DND-41 (cell line): ENCODE data around the gene CHID1.

Source experiments
- ATAC-seq: fragments of 200-7000 bp; cut with Tn5 transposase; 3 replicates; pipeline ENCODE4 v1.9.1; 2021; ENCODE audit warnings: low read depth; ENCODE audit not compliant: insufficient read depth
- DNase-seq: peaks from one replicate; pipeline ENCODE4 v3.0.0-alpha.2; 2020
- H2AFZ ChIP-seq: 2 replicates; pipeline ENCODE4 v1.6.0; 2012; ENCODE audit warnings: low read depth, low read length
- H3K27ac ChIP-seq: 2 replicates; pipeline ENCODE4 v1.5.1; 2012; ENCODE audit warnings: low read length, inconsistent platforms
- H3K27me3 ChIP-seq: fragments of 200-600 bp; sonication (generic); 2 replicates; pipeline ENCODE4 v1.6.0; 2012; ENCODE audit warnings: low read length, mild to moderate bottlenecking, inconsistent platforms; ENCODE audit not compliant: insufficient read depth, poor library complexity
- H3K36me3 ChIP-seq: 2 replicates; pipeline ENCODE4 v1.5.1; 2012; ENCODE audit warnings: low read length, inconsistent platforms; ENCODE audit not compliant: insufficient read depth
- H3K4me1 ChIP-seq: 2 replicates; pipeline ENCODE4 v1.5.1; 2012; ENCODE audit warnings: mild to moderate bottlenecking, low read length; ENCODE audit not compliant: insufficient read depth
- H3K4me2 ChIP-seq: 2 replicates; pipeline ENCODE4 v1.6.0; 2012; ENCODE audit warnings: mild to moderate bottlenecking, moderate library complexity, low read length, inconsistent platforms; ENCODE audit not compliant: insufficient read depth
- H3K4me3 ChIP-seq, 2 experiments: fragments of 200-600 bp in 1 of 2; shearing (Covaris generic) in 1 of 2; 2 replicates each; pipeline ENCODE4 v1.5.1; 2012 to 2016; ENCODE audit warnings: inconsistent platforms in 2 of 2, low read length in 2 of 2, mild to moderate bottlenecking in 2 of 2, low read depth in 1 of 2, moderate library complexity in 1 of 2
- H3K79me2 ChIP-seq: 2 replicates; pipeline ENCODE4 v1.6.0; 2012; ENCODE audit warnings: low read length, inconsistent platforms; ENCODE audit not compliant: insufficient read depth
- H3K9ac ChIP-seq: 2 replicates; pipeline ENCODE4 v1.6.0; 2012; ENCODE audit warnings: low read depth, mild to moderate bottlenecking, inconsistent platforms, low read length, moderate library complexity
- H3K9me3 ChIP-seq: 2 replicates; pipeline ENCODE4 v1.5.1; 2012; ENCODE audit warnings: low read length, moderate library complexity, mild to moderate bottlenecking, inconsistent platforms; ENCODE audit not compliant: insufficient read depth, severe bottlenecking
- H4K20me1 ChIP-seq: 2 replicates; pipeline ENCODE4 v1.6.0; 2012; ENCODE audit warnings: low read length; ENCODE audit not compliant: insufficient read depth
- EZH2 ChIP-seq: IDR thresholded peaks from 3 replicates; pipeline ENCODE4 v1.6.1; 2012; ENCODE audit warnings: borderline replicate concordance, low read depth, mild to moderate bottlenecking, moderate library complexity, low read length, inconsistent platforms; ENCODE audit not compliant: severe bottlenecking
- TF ChIP-seq, protein P1 (sequence below): IDR thresholded peaks from 2 replicates; pipeline ENCODE4 v1.5.1; 2012; ENCODE audit warnings: borderline replicate concordance, low read length, moderate library complexity, mild to moderate bottlenecking; ENCODE audit not compliant: poor library complexity, severe bottlenecking; ENCODE audit errors: extremely low read depth

CHID1 gene

DNA sequence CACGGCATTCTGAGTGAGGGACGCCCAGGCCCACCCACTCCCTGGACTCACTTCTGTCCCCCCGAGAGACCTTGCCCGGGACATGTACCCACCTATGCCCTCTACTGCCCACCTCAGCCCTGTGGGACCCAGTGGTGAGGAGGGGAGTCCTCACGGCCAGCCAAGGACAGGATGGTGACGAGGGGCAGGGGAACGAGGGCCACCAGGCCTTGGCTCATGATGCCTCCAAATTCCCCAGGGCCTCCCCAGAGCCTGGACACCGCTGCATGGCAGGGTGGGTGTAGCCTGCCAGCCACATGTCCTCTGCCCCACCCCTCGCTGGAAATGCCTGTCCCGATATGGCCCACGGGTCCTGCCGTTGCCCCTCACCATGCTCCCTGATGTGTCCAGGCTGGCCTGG lies 41.8 kb downstream of the CHID1 start:
- H3K9me3 ChIP-seq = no peaks in the 10 kb centered on the region
- no peaks in the 10 kb centered on the region for H3K27me3 ChIP-seq
- no peaks in the 10 kb centered on the region for H3K4me1 ChIP-seq
- H4K20me1 ChIP-seq = peaks cover 9% of the 10 kb centered on the region
- no peak overlapping the region for H3K4me2 ChIP-seq
- no peaks in the 10 kb centered on the region for H3K79me2 ChIP-seq
- H2AFZ ChIP-seq = no peak overlapping the region
- DNase-seq (no peak), ATAC-seq (no peak)
- no peak overlapping the region for H3K4me3 ChIP-seq
- no peak overlapping the region for H3K27ac ChIP-seq
- no peak for TF ChIP-seq EZH2
- TF ChIP-seq, protein P1, sequence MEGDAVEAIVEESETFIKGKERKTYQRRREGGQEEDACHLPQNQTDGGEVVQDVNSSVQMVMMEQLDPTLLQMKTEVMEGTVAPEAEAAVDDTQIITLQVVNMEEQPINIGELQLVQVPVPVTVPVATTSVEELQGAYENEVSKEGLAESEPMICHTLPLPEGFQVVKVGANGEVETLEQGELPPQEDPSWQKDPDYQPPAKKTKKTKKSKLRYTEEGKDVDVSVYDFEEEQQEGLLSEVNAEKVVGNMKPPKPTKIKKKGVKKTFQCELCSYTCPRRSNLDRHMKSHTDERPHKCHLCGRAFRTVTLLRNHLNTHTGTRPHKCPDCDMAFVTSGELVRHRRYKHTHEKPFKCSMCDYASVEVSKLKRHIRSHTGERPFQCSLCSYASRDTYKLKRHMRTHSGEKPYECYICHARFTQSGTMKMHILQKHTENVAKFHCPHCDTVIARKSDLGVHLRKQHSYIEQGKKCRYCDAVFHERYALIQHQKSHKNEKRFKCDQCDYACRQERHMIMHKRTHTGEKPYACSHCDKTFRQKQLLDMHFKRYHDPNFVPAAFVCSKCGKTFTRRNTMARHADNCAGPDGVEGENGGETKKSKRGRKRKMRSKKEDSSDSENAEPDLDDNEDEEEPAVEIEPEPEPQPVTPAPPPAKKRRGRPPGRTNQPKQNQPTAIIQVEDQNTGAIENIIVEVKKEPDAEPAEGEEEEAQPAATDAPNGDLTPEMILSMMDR = no peak
- H3K9ac ChIP-seq = no peak overlapping the region
- H3K36me3 ChIP-seq = peaks cover 36% of the 10 kb centered on the region

DNA sequence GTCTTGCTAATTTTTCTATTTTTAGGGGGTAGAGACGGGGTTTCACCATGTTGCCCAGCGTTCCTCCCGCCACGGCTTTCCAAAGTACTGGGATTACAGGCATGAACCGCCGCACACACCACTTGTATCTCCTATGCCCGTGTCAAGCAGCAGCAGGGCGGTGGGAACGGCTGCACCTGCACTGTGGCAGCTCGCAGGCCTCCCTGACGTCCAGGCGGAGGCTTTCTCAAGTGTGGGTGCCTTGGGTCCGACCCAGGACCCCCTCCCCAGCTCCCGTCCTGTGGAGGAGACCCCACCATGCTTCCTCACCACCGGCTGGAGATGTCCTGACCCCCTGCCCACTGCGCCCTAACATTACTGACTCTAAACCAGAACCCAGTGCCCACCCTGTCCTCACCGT lies 42.2 kb downstream of the CHID1 start:
- Histone ChIP-seq H3K27me3 (no peaks in the 10 kb centered on the region), H3K4me3 (no peak overlapping the region), H3K27ac (no peak overlapping the region), H3K36me3 (peaks cover 34% of the 10 kb centered on the region), H4K20me1 (peaks cover 11% of the 10 kb centered on the region), H3K9ac (no peak overlapping the region), H3K4me1 (no peaks in the 10 kb centered on the region), H2AFZ (no peak overlapping the region), H3K79me2 (no peaks in the 10 kb centered on the region), H3K9me3 (no peaks in the 10 kb centered on the region), H3K4me2 (no peak overlapping the region)
- ATAC-seq = no peak
- no peak for TF ChIP-seq EZH2
- TF ChIP-seq, protein P1 = no peak
- DNase-seq = no peak

DNA sequence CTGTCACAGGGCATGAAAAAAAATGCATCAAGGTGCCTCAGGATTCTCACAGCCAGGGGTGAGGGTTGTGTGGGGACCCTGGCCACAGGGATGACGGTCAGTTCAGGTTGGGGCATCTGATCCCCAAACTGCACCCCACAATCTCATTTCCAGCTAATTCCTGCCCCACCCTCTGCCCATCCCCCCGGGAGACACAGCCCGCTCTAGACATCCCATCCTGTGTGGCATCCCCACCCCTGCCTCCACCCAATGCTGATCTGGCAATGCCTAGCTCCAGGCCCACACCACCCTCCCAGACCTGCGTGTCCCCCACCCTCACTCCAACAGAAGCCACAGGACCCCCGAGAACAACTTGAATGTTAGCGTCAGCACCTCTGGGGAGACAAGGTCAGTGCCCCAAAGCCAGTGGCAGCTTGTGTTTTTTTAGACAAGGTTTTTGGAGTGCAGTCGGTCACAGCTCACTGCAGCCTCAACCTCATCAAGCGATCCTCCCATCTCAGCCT lies 42.7 kb downstream of the CHID1 start:
- H3K9me3 ChIP-seq = no peaks in the 10 kb centered on the region
- ATAC-seq (no peak), DNase-seq (no peak)
- peaks cover 34% of the 10 kb centered on the region for H3K36me3 ChIP-seq
- no peaks in the 10 kb centered on the region for H3K4me1 ChIP-seq
- no peaks in the 10 kb centered on the region for H3K27me3 ChIP-seq
- H3K4me2 ChIP-seq = no peak overlapping the region
- H4K20me1 ChIP-seq = peaks cover 14% of the 10 kb centered on the region
- H3K27ac ChIP-seq = no peak overlapping the region
- no peak overlapping the region for H2AFZ ChIP-seq
- no peaks in the 10 kb centered on the region for H3K79me2 ChIP-seq
- H3K4me3 ChIP-seq = no peak overlapping the region
- no peak overlapping the region for H3K9ac ChIP-seq
- TF ChIP-seq, protein P1 = no peak
- no peak for TF ChIP-seq EZH2

DNA sequence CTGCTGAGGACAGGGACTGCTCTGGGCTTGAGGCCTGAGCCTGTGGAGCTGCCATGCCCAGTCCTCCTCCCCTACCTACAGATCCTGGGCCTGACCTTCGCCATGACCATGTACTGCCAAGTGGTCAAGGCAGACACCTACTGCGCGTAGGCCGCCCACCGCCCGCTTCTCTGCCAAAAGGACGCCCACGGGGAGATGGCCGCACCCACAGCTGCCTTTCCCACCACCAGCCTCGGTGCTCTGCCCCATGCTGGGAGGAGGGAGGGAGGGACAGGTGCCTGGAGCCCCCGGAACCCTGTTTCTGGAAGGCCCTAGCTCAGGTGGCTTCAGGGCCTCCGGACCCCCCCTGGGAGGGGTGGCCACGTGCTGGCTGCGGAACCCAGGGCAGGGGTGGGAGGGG lies 44.1 kb downstream of the CHID1 start:
- Histone ChIP-seq H3K9ac (no peak overlapping the region), H3K9me3 (no peaks in the 10 kb centered on the region), H4K20me1 (peaks cover 19% of the 10 kb centered on the region), H3K27me3 (no peaks in the 10 kb centered on the region), H3K36me3 (peaks cover 30% of the 10 kb centered on the region), H3K4me2 (no peak overlapping the region), H3K4me3 (no peak overlapping the region), H3K79me2 (no peaks in the 10 kb centered on the region), H3K27ac (no peak overlapping the region), H2AFZ (no peak overlapping the region), H3K4me1 (no peaks in the 10 kb centered on the region)
- TF ChIP-seq, protein P1 = no peak
- TF ChIP-seq EZH2 = no peak
- no peak for DNase-seq
- ATAC-seq = no peak
